Activated CD4-positive, alpha-beta T cell treated with anti-CD3 and anti-CD28 coated beads for 1 hour (primary cell): Measurements from ENCODE around the gene MAGT1.
"Not testable (repeated sequence)": the region's sequence is repeated elsewhere in the genome, so short reads cannot be mapped to it uniquely, and the experiment has no call there.

Experiments
- DNase-seq: peaks from one replicate; pipeline ENCODE4 v3.0.0-alpha.2; 2020

Gene MAGT1

GRCh38 chrX:77894921-77895886 lies at the start of gene MAGT1:
TSS of gene MAGT1 (minus strand) at chrX:77895435. CDS start at chrX:77895410, 25 bp downstream.
- peak; percentile 83 for DNase-seq

- DNase-seq, result not testable (repeated sequence)
Measured at GRCh38 chrX:77945031-77945430, 49.8 kb upstream of the MAGT1 start.

GRCh38 chrX:77938083-77938680 lies 42.9 kb upstream of the MAGT1 start:
- no peak for DNase-seq

GRCh38 chrX:77937291-77937690 lies 42.1 kb upstream of the MAGT1 start:
- DNase-seq, result no peak

GRCh38 chrX:77936299-77936698 lies 41.1 kb upstream of the MAGT1 start:
- no peak for DNase-seq

GRCh38 chrX:77935886-77936285 lies 40.7 kb upstream of the MAGT1 start:
- no peak for DNase-seq

- DNase-seq, result no peak
Measured at GRCh38 chrX:77930581-77930980, 35.3 kb upstream of the MAGT1 start.

- no peak for DNase-seq
Measured at GRCh38 chrX:77925764-77926163, 30.5 kb upstream of the MAGT1 start.

- DNase-seq, result no peak
Measured at GRCh38 chrX:77924320-77924859, 29.2 kb upstream of the MAGT1 start.

GRCh38 chrX:77922787-77923186 lies 27.6 kb upstream of the MAGT1 start:
- DNase-seq, result no peak

- not testable (repeated sequence) for DNase-seq
Measured at GRCh38 chrX:77919370-77919769, 24.1 kb upstream of the MAGT1 start.

GRCh38 chrX:77918568-77918967 lies 23.3 kb upstream of the MAGT1 start:
- no peak for DNase-seq

GRCh38 chrX:77917294-77917933 lies 22.2 kb upstream of the MAGT1 start:
- no peak for DNase-seq

- peak; percentile 85 for DNase-seq
Measured at GRCh38 chrX:77910108-77910840, 15.0 kb upstream of the MAGT1 start, which contains the start of gene ATP7A. TSS of gene ATP7A (plus strand) at chrX:77910693. CDS start at chrX:77971642, 60,949 bp downstream.

GRCh38 chrX:77901506-77901905 lies 6.3 kb upstream of the MAGT1 start:
- no peak for DNase-seq

GRCh38 chrX:77900688-77901087 lies 5.5 kb upstream of the MAGT1 start:
- DNase-seq, result no peak

- DNase-seq, result peak; percentile 32
Measured at GRCh38 chrX:77899081-77899828, 4.0 kb upstream of the MAGT1 start, which contains the start of gene COX7B. TSS of gene COX7B (plus strand) at chrX:77899468. CDS start at chrX:77899554, 86 bp downstream.

- no peak for DNase-seq
Measured at GRCh38 chrX:77893713-77894112, 1.5 kb downstream of the MAGT1 start.

- DNase-seq, result no peak
Measured at GRCh38 chrX:77892887-77893286, 2.3 kb downstream of the MAGT1 start.

- DNase-seq, result not testable (repeated sequence)
Measured at GRCh38 chrX:77881418-77881817, 13.8 kb downstream of the MAGT1 start.

- DNase-seq, result no peak
Measured at GRCh38 chrX:77875372-77875771, 19.9 kb downstream of the MAGT1 start.

GRCh38 chrX:77831544-77831943 lies 63.7 kb downstream of the MAGT1 start:
- not testable (repeated sequence) for DNase-seq
